ENCODE data around the gene NDUFA12. TPM values are rescaled to one million over a fixed set of nuclear protein-coding genes. Genes with fewer than 3 reads are reported as not detected.

The NDUFA12 gene
- total and polyA plus RNA-seq, 9 of the 15 experiments (the other 6 are each of a cell fraction or from before 2014, with no cell fraction given) = 115 to 986 (median 283) TPM

DNA sequence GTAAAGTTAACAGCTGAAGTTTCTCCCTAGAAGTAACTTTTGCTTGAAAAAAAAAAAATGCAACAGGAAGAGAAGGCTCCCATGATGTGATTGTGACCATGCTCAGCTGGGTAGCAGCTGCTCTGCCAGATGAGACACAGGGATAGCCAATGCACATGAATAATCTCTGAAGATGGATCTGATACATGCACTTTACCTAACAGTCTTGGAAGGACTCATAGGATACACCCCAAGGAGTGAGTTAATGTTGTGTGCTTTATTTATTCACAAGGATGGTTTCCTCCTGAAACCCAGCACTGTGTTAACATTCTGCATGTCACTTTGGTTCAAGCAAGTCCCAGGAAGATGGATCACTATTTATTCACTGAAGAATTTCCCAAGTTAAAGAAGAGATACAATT is 46.5 kb downstream of the NDUFA12 start:
- Histone ChIP-seq H3K9me1 (ENCODE audit: control insufficient read depth, insufficient read depth, low read length) (peaks cover 3% of the 10 kb centered on the region), H3K36me3 (ENCODE audit: control insufficient read depth, insufficient read depth, low read length) (no peaks in the 10 kb centered on the region), H3K9me3 (replicated peaks; ENCODE audit: control insufficient read depth, insufficient read depth, low read depth, low read length) (no peaks in the 10 kb centered on the region), H3K27me3 (ENCODE audit: control insufficient read depth in 2 of 2, insufficient read depth in 2 of 2, low read length in 2 of 2) (peaks cover 0 to 4% of the 10 kb centered on the region in 2 experiments; a peak in 2 of 5 replicates), H3K27ac (ENCODE audit: extremely low read depth, low read depth, low read length) (no peak overlapping the region), H3K4me2 (ENCODE audit: insufficient read depth, low read length) (no peak overlapping the region), H4K20me1 (replicated peaks; ENCODE audit: control insufficient read depth, insufficient read depth, low read length) (no peaks in the 10 kb centered on the region), H3K4me1 (replicated peaks in 1 of 2; ENCODE audit: control insufficient read depth in 2 of 2, insufficient read depth in 2 of 2, low read length in 2 of 2) (peaks cover 0 to 11% of the 10 kb centered on the region in 2 experiments; a peak in 2 of 5 replicates), H3K79me2 (ENCODE audit: control insufficient read depth, insufficient read depth, low read length) (no peaks in the 10 kb centered on the region), H3K9ac (ENCODE audit: insufficient read depth in 1 of 2, low read depth in 2 of 2, low read length in 2 of 2) (no peak overlapping the region), H2AFZ (ENCODE audit: low read depth, low read length) (no peak overlapping the region), H3K4me3 (no peak overlapping the region)
- ChIA-PET POLR2A (interaction anchor here (0.7 kb wide), 1 partner anchor 305 kb away, joined by 3 read pairs; no protein-coding TSS in a partner anchor), CTCF (ENCODE audit: low intra/inter-chr PET ratio) (no interaction called here)
- no TSS peak for BruUV-seq (replicated peaks)
- in situ Hi-C loops (cut with MboI) (no loop called here), intact Hi-C loops (cut with micrococcal nuclease) (no loop called here)
- FAIRE-seq (peak; percentile 26), ATAC-seq (no peak), DNase-seq (ENCODE audit: extremely low read depth in 1 of 4, low spot score in 3 of 4) (no peak)
- TF ChIP-seq SRSF9 (IDR thresholded peaks at IDR 0.05; ENCODE audit: borderline replicate concordance, low read depth, low read length) = no peak
- TF ChIP-seq BCL6 (CRISPR knock-in tag; IDR thresholded peaks at IDR 0.05) = no peak
- TF ChIP-seq MYNN (IDR thresholded peaks at IDR 0.05) = no peak
- no peak for TF ChIP-seq MYNN (CRISPR knock-in tag; IDR thresholded peaks at IDR 0.05)
- TF ChIP-seq TRIM28 (IDR thresholded peaks at IDR 0.05) = no peak
- TF ChIP-seq MNT (conservative IDR thresholded peaks at IDR 0.05) = no peak
- no peak for TF ChIP-seq ZNF512 (tag; IDR thresholded peaks at IDR 0.05)
- TF ChIP-seq KDM2B (CRISPR knock-in tag; IDR thresholded peaks at IDR 0.05) = no peak
